ENCODE data around the gene G6PC3.
A peak's percentile ranks its signal among the peaks of the same experiment; 100 is the strongest.

The G6PC3 gene

GRCh38 chr17:44083250-44083849 is 12.8 kb downstream of the G6PC3 start:
- peak in 1 of 3 experiments; percentile 17 for TF ChIP-seq CTCF (IDR thresholded peaks at IDR 0.05; ENCODE audit: unreplicated experiment in 3 of 3)
- Mint-ChIP-seq H3K9me3 (no peaks in the 10 kb centered on the region), H3K27me3 (ENCODE audit: low read depth) (peaks cover 6% of the 10 kb centered on the region), H3K4me3 (no peak overlapping the region), H3K36me3 (ENCODE audit: low read depth) (peaks cover 47% of the 10 kb centered on the region), H3K4me1 (peaks cover 10% of the 10 kb centered on the region), H3K27ac (no peak overlapping the region)

GRCh38 chr17:44084131-44084538 is 13.6 kb downstream of the G6PC3 start:
- Mint-ChIP-seq H3K4me3 (no peak overlapping the region), H3K36me3 (ENCODE audit: low read depth) (peaks cover 50% of the 10 kb centered on the region), H3K27ac (no peak overlapping the region), H3K27me3 (ENCODE audit: low read depth) (peaks cover 6% of the 10 kb centered on the region), H3K9me3 (no peaks in the 10 kb centered on the region), H3K4me1 (peaks cover 16% of the 10 kb centered on the region)
- TF ChIP-seq CTCF (IDR thresholded peaks at IDR 0.05; ENCODE audit: unreplicated experiment in 3 of 3) = peak in 2 of 3 experiments; percentile 13 to 17

- Mint-ChIP-seq H3K4me1 (peaks cover 16% of the 10 kb centered on the region), H3K36me3 (ENCODE audit: low read depth) (peaks cover 45% of the 10 kb centered on the region), H3K4me3 (no peak overlapping the region), H3K9me3 (no peaks in the 10 kb centered on the region), H3K27me3 (ENCODE audit: low read depth) (peaks cover 6% of the 10 kb centered on the region), H3K27ac (no peak overlapping the region)
- no peak for TF ChIP-seq CTCF (IDR thresholded peaks at IDR 0.05; ENCODE audit: unreplicated experiment in 3 of 3)
Observed at GRCh38 chr17:44084921-44085320, 14.4 kb downstream of the G6PC3 start.

- Mint-ChIP-seq H3K27me3 (ENCODE audit: low read depth) (peaks cover 6% of the 10 kb centered on the region), H3K27ac (peak overlapping the region in 1 of 3 experiments; percentile 20), H3K4me3 (no peak overlapping the region), H3K4me1 (peaks cover 16% of the 10 kb centered on the region), H3K36me3 (ENCODE audit: low read depth) (peaks cover 35% of the 10 kb centered on the region), H3K9me3 (no peaks in the 10 kb centered on the region)
- no peak for TF ChIP-seq CTCF (IDR thresholded peaks at IDR 0.05; ENCODE audit: unreplicated experiment in 3 of 3)
Observed at GRCh38 chr17:44085908-44086307, 15.4 kb downstream of the G6PC3 start.

GRCh38 chr17:44086364-44087311 is 16.1 kb downstream of the G6PC3 start:
- peaks cover 37% of the 10 kb centered on the region for H3K36me3 Mint-ChIP-seq (ENCODE audit: low read depth)
- H3K9me3 Mint-ChIP-seq = no peaks in the 10 kb centered on the region
- H3K4me3 Mint-ChIP-seq = peak overlapping the region; percentile 26 to 46 (median 32)
- peak overlapping the region; percentile 73 to 90 (median 85) for H3K27ac Mint-ChIP-seq
- H3K4me1 Mint-ChIP-seq = peaks cover 16% of the 10 kb centered on the region
- H3K27me3 Mint-ChIP-seq (ENCODE audit: low read depth) = peaks cover 6% of the 10 kb centered on the region
- no peak for TF ChIP-seq CTCF (IDR thresholded peaks at IDR 0.05; ENCODE audit: unreplicated experiment in 3 of 3)
